HFFc6 (cell line): ENCODE data around the gene HIPK2. TPM values are rescaled to one million over a fixed set of nuclear protein-coding genes. Genes with fewer than 3 reads are reported as not detected.

Source experiments
- DNase-seq: peaks from one replicate; pipeline ENCODE4 v3.0.0-alpha.2; 2018
- H3K27ac Mint-ChIP-seq: 2 replicates; pipeline ENCODE4 v1.8.0; 2020; ENCODE audit warnings: mild to moderate bottlenecking, mixed read lengths
- H3K27me3 Mint-ChIP-seq: 2 replicates; pipeline ENCODE4 v1.8.0; 2021; ENCODE audit warnings: mild to moderate bottlenecking, moderate library complexity, mixed read lengths; ENCODE audit not compliant: insufficient read depth
- H3K36me3 Mint-ChIP-seq: 2 replicates; pipeline ENCODE4 v1.8.0; 2021; ENCODE audit warnings: low read depth, mixed read lengths
- H3K4me1 Mint-ChIP-seq: 2 replicates; pipeline ENCODE4 v1.8.0; 2020; ENCODE audit warnings: low read depth, mixed read lengths
- H3K4me3 Mint-ChIP-seq: 2 replicates; pipeline ENCODE4 v1.8.0; 2020; ENCODE audit warnings: mild to moderate bottlenecking, moderate library complexity, mixed read lengths
- H3K9me3 Mint-ChIP-seq: 2 replicates; pipeline ENCODE4 v1.8.0; 2020; ENCODE audit warnings: mild to moderate bottlenecking, mixed read lengths
- CTCF ChIP-seq: fragments of 200-600 bp; sonication (generic); IDR thresholded peaks from 2 replicates; pipeline ENCODE4 v1.5.0; 2021; ENCODE audit warnings: antibody characterized with exemption, mild to moderate bottlenecking
- total RNA-seq, 6 experiments: library from RNA; stranded (reverse); fragmentation: NEBNext Ultra II Directional; extraction: Animal tissue kit (Norgen Biotek cat#: 25700); gene quantifications; 2 replicates in 1 of 6; 3 replicates in 5 of 6; pipeline ENCODE4 v1.2.3, GENCODE V29; 2021

HIPK2 gene
- total RNA-seq, 6 experiments from 2014 or later, result 14.6 to 33.4 (median 31.4) TPM

GRCh38 chr7:139643951-139644585 is 133.7 kb downstream of the HIPK2 start:
- DNase-seq, result no peak
- Mint-ChIP-seq H3K27ac (no peak overlapping the region), H3K4me1 (peaks cover 6% of the 10 kb centered on the region; the same call in 1 of the 2 replicates), H3K4me3 (no peak overlapping the region), H3K36me3 (peaks cover 11% of the 10 kb centered on the region; the same call in 1 of the 2 replicates), H3K27me3 (peaks cover 3% of the 10 kb centered on the region), H3K9me3 (no peaks in the 10 kb centered on the region)
- TF ChIP-seq CTCF, result no peak

GRCh38 chr7:139642283-139642682 is 135.5 kb downstream of the HIPK2 start:
- H3K9me3 Mint-ChIP-seq, result no peaks in the 10 kb centered on the region

GRCh38 chr7:139641337-139641992 is 136.3 kb downstream of the HIPK2 start:
- peaks cover 6% of the 10 kb centered on the region; the same call in 1 of the 2 replicates for H3K4me1 Mint-ChIP-seq
- no peak for TF ChIP-seq CTCF
- H3K27me3 Mint-ChIP-seq, result no peaks in the 10 kb centered on the region; the same call in 1 of the 2 replicates
- no peak overlapping the region for H3K4me3 Mint-ChIP-seq
- DNase-seq, result no peak
- H3K9me3 Mint-ChIP-seq, result no peaks in the 10 kb centered on the region
- no peak overlapping the region for H3K27ac Mint-ChIP-seq
- peaks cover 26% of the 10 kb centered on the region for H3K36me3 Mint-ChIP-seq

More at GRCh38 chr7:139642283-139642682, 135.5 kb downstream of the HIPK2 start:
- Mint-ChIP-seq H3K27ac (no peak overlapping the region), H3K4me3 (no peak overlapping the region), H3K36me3 (peaks cover 19% of the 10 kb centered on the region), H3K4me1 (peaks cover 6% of the 10 kb centered on the region; the same call in 1 of the 2 replicates), H3K27me3 (no peaks in the 10 kb centered on the region; the same call in 1 of the 2 replicates)
- no peak for DNase-seq
- TF ChIP-seq CTCF, result no peak

- TF ChIP-seq CTCF, result no peak
- Mint-ChIP-seq H3K4me1 (no peaks in the 10 kb centered on the region), H3K36me3 (peaks cover 33% of the 10 kb centered on the region), H3K27me3 (no peaks in the 10 kb centered on the region; the same call in 1 of the 2 replicates), H3K27ac (no peak overlapping the region), H3K9me3 (no peaks in the 10 kb centered on the region), H3K4me3 (no peak overlapping the region)
- DNase-seq, result no peak
These were observed 137.1 kb downstream of the HIPK2 start for GRCh38 chr7:139640681-139641080.

DNA sequence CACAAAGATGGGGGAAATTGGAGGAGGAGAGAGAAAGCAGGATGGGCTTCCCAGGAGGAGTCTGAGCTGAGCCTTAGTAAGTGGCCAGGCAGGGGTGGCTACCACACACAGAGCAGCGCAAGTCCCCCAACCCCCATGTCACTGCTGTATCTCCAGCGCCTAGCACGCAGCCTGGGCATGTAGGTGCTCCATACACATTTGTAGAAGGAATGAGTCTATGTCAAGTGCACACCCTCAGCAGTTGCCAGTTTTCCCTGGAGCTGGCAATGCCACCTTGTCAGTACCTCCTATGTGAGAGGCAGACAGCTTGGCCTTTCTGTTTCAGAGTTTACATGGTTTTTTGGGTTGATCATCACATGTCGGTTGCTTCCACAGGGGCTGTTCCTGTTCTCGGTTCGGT is 138.2 kb downstream of the HIPK2 start:
- Mint-ChIP-seq H3K9me3 (no peaks in the 10 kb centered on the region), H3K4me3 (no peak overlapping the region), H3K27me3 (no peaks in the 10 kb centered on the region; the same call in 1 of the 2 replicates), H3K27ac (no peak overlapping the region), H3K4me1 (no peaks in the 10 kb centered on the region), H3K36me3 (peaks cover 33% of the 10 kb centered on the region)
- TF ChIP-seq CTCF, result no peak
- no peak for DNase-seq
